ENCODE results near the gene ZMYND10.

GRCh38 chr3:50380405-50381085 is 35.0 kb upstream of the ZMYND10 start:
- no peak for TF ChIP-seq CTCF (IDR thresholded peaks at IDR 0.05)
- TF ChIP-seq POLR2A (IDR thresholded peaks at IDR 0.05) = no peak
- TF ChIP-seq EP300 (IDR thresholded peaks at IDR 0.05) = no peak
